ENCODE measurements around the gene TBXAS1.

GRCh38 chr7:139909379-139910050 is 80.5 kb downstream of the TBXAS1 start:
- no peak for TF ChIP-seq POLR2AphosphoS5 (IDR thresholded peaks at IDR 0.05; ENCODE audit: borderline replicate concordance, low read depth, low read length)
- TF ChIP-seq EZH2 (IDR thresholded peaks at IDR 0.05): no peak
- TF ChIP-seq FOXP2 (optimal IDR thresholded peaks at IDR 0.05; ENCODE audit: control extremely low read depth, extremely low read length, insufficient read depth): no peak

All from SK-N-MC (cell line).